Endothelial cell (in vitro differentiated cells): Measurements from ENCODE around the gene UBTD1. TPM values are rescaled to one million over a fixed set of nuclear protein-coding genes. Genes with fewer than 3 reads are reported as not detected.

Experiments used
- DNase-seq: peaks from one replicate; pipeline ENCODE4 v3.0.0; 2021; ENCODE audit warnings: low spot score
- H3K27ac Mint-ChIP-seq: one replicate; pipeline ENCODE4 v1.8.0; 2021; ENCODE audit warnings: mixed read lengths, inconsistent platforms; ENCODE audit not compliant: unreplicated experiment
- H3K27me3 Mint-ChIP-seq: one replicate; pipeline ENCODE4 v1.8.0; 2021; ENCODE audit warnings: mild to moderate bottlenecking, moderate library complexity, mixed read lengths, inconsistent platforms; ENCODE audit not compliant: unreplicated experiment
- H3K36me3 Mint-ChIP-seq: one replicate; pipeline ENCODE4 v1.8.0; 2021; ENCODE audit warnings: mild to moderate bottlenecking, low read depth, mixed read lengths, inconsistent platforms; ENCODE audit not compliant: unreplicated experiment
- H3K4me1 Mint-ChIP-seq: one replicate; pipeline ENCODE4 v1.8.0; 2021; ENCODE audit warnings: mild to moderate bottlenecking, mixed read lengths, inconsistent platforms; ENCODE audit not compliant: unreplicated experiment
- H3K4me3 Mint-ChIP-seq: one replicate; pipeline ENCODE4 v1.8.0; 2021; ENCODE audit warnings: mild to moderate bottlenecking, mixed read lengths, inconsistent platforms; ENCODE audit not compliant: unreplicated experiment
- H3K9me3 Mint-ChIP-seq: one replicate; pipeline ENCODE4 v1.8.0; 2021; ENCODE audit warnings: mixed read lengths, inconsistent platforms; ENCODE audit not compliant: unreplicated experiment
- CTCF ChIP-seq: fragments of 200-600 bp; sonication (generic); IDR thresholded peaks from one replicate; pipeline ENCODE4 v1.5.0; 2021; ENCODE audit warnings: antibody characterized with exemption; ENCODE audit not compliant: unreplicated experiment
- total RNA-seq: library from RNA; stranded (reverse); fragmentation: NEBNext Ultra II Directional; extraction: Animal tissue kit (Norgen Biotek cat#: 25700); gene quantifications from one replicate; pipeline ENCODE4 v1.2.1, GENCODE V29; 2021; ENCODE audit not compliant: unreplicated experiment

UBTD1 gene
- total RNA-seq, 1 donor from 2014 or later = 78.0 TPM

DNA sequence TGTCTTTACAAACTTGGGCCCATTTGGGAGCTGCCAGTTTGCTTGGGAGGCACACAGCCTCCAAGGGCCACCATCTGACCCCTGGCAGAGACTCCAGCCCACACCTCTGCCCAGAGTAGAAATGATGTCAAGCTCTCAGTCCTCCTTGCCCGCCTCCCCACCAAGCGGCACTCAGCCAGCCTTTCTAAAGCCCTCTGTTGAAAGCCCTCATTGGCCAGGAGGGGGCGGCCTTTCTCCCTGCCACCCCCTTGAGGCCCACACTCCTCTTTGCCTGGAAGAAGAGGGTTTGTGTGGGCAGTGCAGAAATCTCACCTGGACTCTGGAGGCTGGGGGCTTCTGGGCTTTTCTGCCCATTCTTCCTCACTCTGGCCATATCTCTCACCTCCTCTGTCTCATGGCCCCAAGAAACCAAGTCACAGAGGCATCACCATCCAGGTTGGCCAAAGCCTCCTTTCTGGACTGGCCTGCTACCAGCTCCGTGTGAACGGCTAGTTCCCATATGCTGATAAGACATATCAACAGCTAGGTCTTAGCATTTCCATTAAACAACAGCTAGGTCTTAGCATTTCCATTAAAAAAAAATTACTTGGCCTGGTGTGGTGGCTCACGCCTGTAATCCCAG is 36.1 kb downstream of the UBTD1 start:
- peak; percentile 51 for DNase-seq
- H3K36me3 Mint-ChIP-seq = peaks cover 11% of the 10 kb centered on the region
- peaks cover 26% of the 10 kb centered on the region for H3K4me1 Mint-ChIP-seq
- H3K27ac Mint-ChIP-seq = peak overlapping the region; percentile 67
- no peak overlapping the region for H3K4me3 Mint-ChIP-seq
- peaks cover 7% of the 10 kb centered on the region for H3K27me3 Mint-ChIP-seq
- H3K9me3 Mint-ChIP-seq = peaks cover 2% of the 10 kb centered on the region
- TF ChIP-seq CTCF = peak; percentile 29

DNA sequence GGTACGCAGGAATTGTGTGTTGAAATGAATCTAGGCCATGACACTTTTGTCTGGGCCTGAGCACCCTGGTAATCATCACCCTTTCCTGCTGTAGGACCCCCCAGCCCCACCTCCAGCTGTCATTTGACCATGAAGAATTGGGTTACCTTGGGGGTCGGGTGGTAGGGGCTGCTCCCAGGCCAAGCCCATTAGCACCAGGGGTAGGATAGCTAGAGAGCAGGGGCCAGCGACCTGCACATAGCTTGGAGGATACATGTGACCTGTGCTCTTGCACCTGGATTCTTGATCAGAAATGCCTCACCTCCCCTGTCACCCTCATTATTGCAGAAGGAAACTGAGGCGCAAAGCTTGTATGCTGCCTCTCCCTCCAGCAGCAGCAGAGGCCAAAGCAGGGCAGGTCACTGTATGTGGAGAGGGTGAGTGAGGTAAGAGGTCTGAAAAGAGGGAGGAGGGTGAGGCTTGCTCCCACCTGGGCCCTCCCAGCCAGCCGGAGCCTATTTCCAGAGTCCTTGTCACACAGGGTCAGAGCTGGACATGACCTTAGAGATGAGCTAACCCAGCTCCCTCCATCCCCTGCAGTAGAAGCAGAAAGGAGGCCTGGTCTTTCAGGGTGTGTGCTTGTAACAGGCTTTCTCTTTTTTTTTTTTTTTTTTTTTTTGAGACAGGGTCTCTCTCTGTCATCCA is 38.6 kb downstream of the UBTD1 start:
- TF ChIP-seq CTCF = no peak
- no peak overlapping the region for H3K27ac Mint-ChIP-seq
- H3K27me3 Mint-ChIP-seq = peaks cover 16% of the 10 kb centered on the region
- peaks cover 9% of the 10 kb centered on the region for H3K36me3 Mint-ChIP-seq
- H3K9me3 Mint-ChIP-seq = no peaks in the 10 kb centered on the region
- peaks cover 34% of the 10 kb centered on the region for H3K4me1 Mint-ChIP-seq
- H3K4me3 Mint-ChIP-seq = no peak overlapping the region
- no peak for DNase-seq

DNA sequence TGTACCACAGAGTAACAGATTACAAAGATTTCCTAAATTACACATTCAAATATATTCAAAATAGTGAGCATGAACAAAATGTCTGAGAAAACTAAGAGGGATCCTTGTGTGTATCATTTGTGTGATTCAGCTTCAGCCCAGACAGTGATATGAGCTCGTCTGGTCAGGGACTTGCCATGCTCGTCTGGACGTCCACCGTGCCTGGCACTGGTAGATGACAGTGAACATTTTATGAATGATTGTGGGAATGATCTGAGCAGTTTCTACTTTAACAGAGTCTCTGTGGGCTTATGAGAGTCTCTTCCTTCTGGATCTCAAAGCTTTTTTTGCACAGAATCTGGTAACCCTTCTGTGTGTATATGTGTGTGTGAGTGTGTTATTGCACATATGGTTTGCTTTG is 39.7 kb downstream of the UBTD1 start:
- Mint-ChIP-seq H3K4me3 (peak overlapping the region; percentile 42), H3K27ac (peak overlapping the region; percentile 77), H3K36me3 (peaks cover 9% of the 10 kb centered on the region), H3K27me3 (peaks cover 14% of the 10 kb centered on the region), H3K9me3 (no peaks in the 10 kb centered on the region), H3K4me1 (peaks cover 44% of the 10 kb centered on the region)
- no peak for TF ChIP-seq CTCF
- DNase-seq = no peak

- Mint-ChIP-seq H3K4me3 (peak overlapping the region; percentile 42), H3K4me1 (peaks cover 48% of the 10 kb centered on the region), H3K36me3 (peaks cover 9% of the 10 kb centered on the region), H3K9me3 (no peaks in the 10 kb centered on the region), H3K27ac (peak overlapping the region; percentile 77), H3K27me3 (peaks cover 14% of the 10 kb centered on the region)
- no peak for DNase-seq
- no peak for TF ChIP-seq CTCF
Observed at GRCh38 chr10:97538839-97539238, 40.1 kb downstream of the UBTD1 start.

- no peaks in the 10 kb centered on the region for H3K9me3 Mint-ChIP-seq
- peak; percentile 31 for DNase-seq
- peaks cover 9% of the 10 kb centered on the region for H3K36me3 Mint-ChIP-seq
- H3K27me3 Mint-ChIP-seq = peaks cover 14% of the 10 kb centered on the region
- peak overlapping the region; percentile 36 for H3K27ac Mint-ChIP-seq
- H3K4me3 Mint-ChIP-seq = no peak overlapping the region
- peaks cover 51% of the 10 kb centered on the region for H3K4me1 Mint-ChIP-seq
- no peak for TF ChIP-seq CTCF
Observed at GRCh38 chr10:97539523-97540200, 40.9 kb downstream of the UBTD1 start.
